Cerebellar nuclear complex (tissue), 1 donor: ENCODE data around the gene FBXO44.
"Not testable (repeated sequence)": the region's sequence is repeated elsewhere in the genome, so short reads cannot be mapped to it uniquely, and the experiment has no call there.

ENCODE experiments used
- DNase-seq, 2 experiments: peaks; one replicate each; lab custom pipeline; 2025; lab: John Stamatoyannopoulos, UW

The FBXO44 gene

GRCh38 chr1:11640101-11640500 is 14.6 kb upstream of the FBXO44 start:
- no peak for DNase-seq

GRCh38 chr1:11640944-11641343 is 13.7 kb upstream of the FBXO44 start:
- no peak for DNase-seq

GRCh38 chr1:11641776-11642305 is 12.8 kb upstream of the FBXO44 start:
- DNase-seq = no peak

- DNase-seq = not testable (repeated sequence)
These were observed 12.2 kb upstream of the FBXO44 start for GRCh38 chr1:11642418-11643017.

DNA sequence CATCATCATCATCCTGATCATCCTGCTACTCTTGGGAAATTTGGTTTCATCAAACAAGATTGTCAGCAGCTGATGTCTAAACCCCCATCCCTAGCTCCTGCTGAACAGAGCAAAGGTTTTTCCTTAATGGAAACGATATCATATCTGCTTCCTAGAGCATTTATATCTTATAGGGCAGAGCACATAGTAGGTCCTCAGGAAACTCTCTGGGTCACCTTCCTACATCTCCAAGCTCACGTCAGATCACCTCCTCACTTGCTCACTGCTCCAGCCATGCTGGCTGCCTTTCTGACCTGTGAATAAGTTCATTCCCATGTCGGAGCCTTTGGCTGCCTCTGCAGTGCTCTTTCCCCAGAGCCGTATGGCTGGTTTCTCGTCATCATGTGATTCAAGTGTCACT is 10.9 kb upstream of the FBXO44 start:
- DNase-seq = no peak

DNA sequence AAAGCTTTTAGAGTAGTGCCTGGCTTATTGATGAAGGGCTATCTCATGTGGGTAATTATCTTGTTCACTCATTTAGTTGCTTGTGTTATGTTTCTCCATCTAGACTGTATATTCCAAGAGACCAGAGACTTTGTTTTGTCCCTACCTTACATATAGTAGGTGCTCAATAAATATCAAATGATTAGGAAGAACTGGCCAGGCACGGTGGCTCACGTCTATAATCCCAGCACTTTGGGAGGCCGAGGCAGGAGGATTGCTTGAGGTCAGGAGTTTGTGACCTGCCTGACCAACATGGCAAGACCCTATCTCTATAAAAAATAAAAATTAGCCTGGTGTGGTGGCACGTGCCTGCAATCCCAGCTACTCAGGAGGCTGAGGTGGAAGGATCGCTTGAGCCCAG is 9.4 kb upstream of the FBXO44 start:
- no peak for DNase-seq

GRCh38 chr1:11645670-11646265 is 8.9 kb upstream of the FBXO44 start:
- DNase-seq = peak in 1 of 2 experiments; percentile 46

DNA sequence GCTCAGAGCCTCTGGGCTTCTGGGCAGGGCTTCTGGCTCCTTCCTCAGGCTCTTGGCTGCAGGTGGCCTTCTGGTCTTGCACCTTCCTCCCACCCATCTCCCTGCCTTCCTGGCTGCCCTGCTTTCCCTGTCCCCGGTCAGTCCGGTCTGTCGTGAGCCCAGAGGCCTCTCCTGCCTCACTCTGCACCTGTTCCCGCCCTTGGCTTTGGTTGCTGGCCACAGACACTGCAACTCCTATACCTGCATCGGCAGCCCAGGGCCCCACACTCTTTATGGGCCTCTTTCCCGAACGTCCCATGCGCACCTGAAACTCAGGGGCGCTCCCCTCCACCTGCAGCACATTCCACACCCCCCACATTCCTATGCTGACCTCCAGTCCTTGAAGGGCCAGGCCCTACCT is 8.4 kb upstream of the FBXO44 start:
- no peak for DNase-seq

DNA sequence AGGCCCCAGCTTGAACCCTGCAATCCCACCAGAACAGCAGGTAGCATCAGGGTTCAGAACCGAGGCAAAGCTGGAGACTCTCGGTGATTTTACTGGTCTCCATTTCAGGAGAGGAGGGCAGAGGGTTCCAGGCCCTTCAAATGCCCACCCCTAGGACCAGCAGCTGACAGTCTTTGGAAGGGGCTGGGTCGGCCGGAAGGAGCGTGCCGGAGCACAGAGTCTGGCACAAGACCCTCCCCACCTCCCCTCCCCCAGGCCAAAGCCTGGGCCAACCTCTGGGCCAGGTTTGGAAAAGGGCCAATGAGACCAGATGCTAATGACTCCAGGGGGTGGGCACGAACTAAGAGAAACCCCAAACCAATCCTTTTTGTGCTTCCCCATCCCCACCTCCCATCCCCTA is 7.3 kb upstream of the FBXO44 start:
- DNase-seq = no peak

GRCh38 chr1:11648039-11648438 is 6.6 kb upstream of the FBXO44 start:
- no peak for DNase-seq

- DNase-seq = no peak
These were observed 5.9 kb upstream of the FBXO44 start for GRCh38 chr1:11648732-11649158.

GRCh38 chr1:11649237-11649623 is 5.4 kb upstream of the FBXO44 start:
- DNase-seq = no peak

GRCh38 chr1:11649624-11650330 is 4.9 kb upstream of the FBXO44 start:
- no peak for DNase-seq

DNA sequence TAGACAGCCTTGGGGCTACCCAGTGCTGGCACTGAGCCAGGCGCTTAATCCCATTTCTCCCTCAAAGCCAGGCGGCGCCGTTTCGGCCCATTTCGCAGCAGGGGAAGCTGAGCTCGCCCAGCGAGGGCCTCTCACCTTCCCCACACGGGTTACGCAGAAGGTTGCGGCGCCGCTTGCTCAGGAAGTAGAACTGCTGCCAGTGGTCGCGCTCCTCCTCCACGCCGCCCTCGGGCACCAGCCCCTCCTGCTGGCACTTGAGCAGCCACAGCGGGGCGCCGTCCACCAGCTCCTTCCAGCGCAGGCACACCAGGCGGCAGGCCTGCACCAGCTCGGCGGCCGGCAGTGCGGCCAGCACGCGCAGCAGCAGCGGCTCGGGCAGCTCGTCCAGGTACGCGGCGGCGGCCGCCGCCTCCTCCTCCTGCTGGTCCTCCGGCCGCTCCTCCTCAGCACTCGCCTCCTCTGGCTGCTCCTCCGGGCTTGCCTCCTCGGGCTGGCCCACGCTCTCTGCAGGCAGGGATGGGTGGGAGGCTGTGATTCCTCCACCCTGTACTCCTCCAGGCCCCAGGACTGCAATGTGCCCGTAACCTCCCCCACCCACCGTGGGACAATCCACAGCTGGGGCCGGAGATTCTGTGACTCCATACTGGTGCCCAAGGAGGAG is 4.2 kb upstream of the FBXO44 start:
- no peak for DNase-seq

GRCh38 chr1:11651017-11651416 is 3.7 kb upstream of the FBXO44 start:
- no peak for DNase-seq

DNA sequence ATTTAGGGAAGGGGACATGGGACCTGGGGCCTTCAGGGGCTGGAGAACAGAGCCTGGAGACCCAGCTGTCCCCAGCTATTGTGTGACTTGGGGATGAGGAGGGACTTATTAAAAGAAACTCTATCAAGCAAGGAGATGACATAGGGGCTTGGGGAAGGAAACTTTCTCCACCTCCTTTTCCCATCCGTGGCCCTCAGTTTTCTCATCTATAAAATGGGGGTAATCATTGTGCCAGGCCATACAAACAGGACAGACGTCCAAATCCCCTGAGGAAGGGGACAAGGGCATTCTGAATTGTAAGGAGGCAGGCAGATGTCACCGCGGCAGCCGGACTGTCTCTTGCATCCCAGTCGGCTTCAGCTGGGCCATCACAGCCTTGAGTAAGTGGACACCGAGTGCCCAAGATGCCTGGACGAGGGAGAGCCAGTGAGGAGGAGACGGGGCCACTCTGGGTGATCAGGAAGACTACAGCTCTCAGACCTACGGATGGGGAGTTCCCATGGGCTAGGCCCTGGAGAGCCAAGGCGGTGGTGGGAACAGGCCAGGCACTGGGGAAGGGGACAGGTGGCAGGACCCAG is 2.4 kb upstream of the FBXO44 start:
- no peak for DNase-seq

DNA sequence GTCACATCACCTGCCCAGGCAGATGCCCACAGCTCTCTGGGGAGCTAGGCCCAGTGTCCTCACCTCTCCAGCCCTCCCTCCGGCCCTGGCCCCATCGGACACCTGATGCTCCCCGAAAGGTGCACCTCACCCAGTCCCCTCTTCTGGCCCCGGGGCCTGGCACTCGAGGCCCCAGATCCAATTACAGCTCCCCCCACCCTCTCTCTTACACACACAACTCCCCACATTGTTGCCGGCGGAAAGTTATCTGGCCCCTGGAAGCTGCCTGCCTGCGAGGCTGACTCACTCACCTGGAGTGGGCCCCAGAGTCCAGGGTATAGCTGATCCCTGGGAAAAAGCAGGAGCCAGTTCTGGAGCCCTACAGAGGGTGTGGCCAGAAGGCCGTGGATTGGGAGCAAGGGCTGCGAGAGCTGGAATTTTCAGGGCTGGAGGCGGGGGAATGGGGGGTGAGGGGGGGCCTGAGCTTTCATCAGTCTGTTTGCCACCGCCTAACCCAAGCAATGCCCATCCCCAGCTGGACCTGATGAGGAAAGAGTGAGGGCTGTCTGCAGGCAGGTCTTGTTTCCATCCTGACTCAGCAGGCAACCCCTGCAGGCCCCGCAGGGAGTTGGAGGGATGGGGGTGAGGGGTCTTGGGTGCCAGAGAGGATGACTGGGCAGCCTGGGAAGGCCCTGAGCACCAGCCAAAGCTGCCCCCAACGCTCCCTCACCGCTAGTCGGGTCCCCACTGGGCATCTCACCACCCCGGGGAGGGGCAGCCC is 1.4 kb upstream of the FBXO44 start:
- DNase-seq = no peak

DNA sequence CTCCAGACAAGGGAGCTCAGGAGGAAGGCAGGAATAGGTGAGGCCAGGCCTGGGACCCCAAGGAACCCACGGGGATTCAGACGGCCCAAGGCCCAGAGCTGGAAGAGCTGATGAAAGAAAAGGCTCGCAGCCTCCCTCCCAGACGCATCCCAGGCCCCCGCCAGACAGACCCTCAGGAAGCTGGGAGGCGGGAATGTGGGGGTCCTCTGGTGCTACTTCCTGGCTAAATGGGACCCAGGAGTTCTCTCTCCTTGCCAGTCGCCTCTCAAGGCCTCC is 878 bp upstream of the FBXO44 start:
- DNase-seq = no peak

DNA sequence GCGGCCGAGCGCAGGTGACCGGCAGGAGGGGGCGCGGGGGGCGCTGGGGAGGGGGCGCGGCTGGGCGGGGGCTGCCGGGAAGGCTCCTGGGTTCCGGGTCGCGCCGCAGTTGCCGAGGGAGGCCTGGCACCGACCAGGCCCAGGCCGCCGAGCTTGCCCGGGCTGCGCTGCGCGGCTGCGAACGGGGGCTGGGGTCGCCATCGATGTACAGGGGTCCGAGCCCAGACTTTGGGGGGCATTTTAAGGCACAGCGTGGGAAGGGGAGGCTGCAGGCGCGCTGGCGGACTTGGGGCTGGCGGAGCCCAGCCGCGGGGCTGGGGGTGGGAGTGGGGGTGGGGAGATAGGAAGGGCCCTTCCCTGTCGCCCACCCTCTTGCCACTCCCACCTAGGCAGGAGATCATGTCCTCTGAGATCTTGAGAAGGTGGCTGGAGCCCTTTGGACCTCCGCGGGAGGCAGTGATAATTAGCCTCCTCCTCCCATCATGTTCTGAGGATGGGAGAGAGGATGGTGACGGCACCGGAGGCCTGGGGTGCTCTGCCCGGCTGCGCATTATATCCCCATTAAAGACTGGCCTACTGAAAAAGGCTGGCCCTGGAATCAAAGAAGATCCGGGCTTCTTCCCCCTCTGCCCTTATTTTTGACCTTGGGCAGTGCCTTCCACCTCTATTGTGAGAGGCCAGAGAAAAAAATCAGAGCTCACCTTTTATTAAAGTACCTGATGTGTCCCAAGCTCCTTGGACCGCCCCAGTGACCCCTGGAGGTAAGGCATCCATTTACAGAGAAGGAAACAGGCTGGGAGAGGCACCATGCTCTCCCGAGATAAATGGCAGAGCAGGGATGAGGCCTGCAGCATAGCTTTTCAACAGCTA is 497 bp downstream of the FBXO44 start:
- no peak for DNase-seq

DNA sequence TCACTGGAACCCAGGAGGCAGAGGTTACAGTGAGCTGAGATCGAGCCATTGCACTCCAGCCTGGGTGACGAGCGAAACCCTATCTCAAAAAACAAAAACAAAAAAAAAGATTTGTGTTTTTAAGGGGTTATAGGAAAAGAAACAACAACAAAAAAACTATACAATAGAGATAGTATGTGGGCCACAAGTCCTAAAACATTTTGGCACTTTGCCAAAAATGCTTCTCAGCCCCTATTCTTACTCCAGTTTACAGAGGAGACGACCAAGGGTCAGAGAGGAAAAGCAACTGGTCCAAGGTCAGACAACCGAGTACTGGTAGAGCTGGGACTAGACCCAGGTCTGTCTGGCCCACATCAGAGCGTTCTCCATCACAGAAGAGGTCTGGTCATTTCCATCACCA is 3.0 kb downstream of the FBXO44 start:
- DNase-seq = no peak

DNA sequence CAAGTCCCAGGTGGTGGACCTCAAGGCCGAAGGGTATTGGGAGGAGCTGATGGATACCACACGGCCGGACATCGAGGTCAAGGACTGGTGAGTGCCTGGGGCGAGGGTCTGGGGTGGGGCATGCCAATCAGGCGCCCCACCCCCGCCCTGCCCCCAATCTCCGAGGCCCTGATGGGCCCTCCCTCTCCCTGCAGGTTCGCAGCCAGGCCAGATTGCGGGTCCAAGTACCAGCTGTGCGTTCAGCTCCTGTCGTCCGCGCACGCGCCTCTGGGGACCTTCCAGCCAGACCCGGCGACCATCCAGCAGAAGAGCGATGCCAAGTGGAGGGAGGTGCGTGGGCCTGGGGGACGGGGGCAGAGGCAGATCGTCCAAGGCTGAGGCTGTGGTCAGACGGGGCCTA is 3.9 kb downstream of the FBXO44 start:
- DNase-seq = no peak
